ENCODE results near the gene AKAP13. TPM values are rescaled to one million over a fixed set of nuclear protein-coding genes. Genes with fewer than 3 reads are reported as not detected.

The AKAP13 gene
- total and polyA plus RNA-seq, 2 of the 8 experiments (the other 6 are each of a cell fraction or from before 2014, with no cell fraction given): 14.0 to 46.2 TPM

DNA sequence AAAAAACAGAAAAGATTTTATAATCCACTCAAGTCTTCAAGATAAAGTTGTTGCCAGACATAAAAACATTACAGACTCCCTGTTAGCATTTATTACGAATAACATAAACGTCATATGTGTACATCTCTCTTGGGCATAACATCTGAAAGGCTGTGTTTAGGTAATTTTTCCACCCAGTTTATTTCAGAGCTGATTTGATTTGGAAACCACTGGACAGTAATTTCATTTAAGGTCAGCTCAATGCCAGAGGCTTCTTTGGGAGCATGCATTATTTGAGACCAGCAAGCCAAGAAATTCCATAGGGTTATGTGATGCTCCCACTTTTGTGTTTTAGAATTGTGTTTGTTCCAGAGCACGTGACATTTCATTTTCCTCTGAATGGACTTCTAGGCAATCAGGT, 196.0 kb downstream of the AKAP13 start:
- H4K5ac ChIP-seq (ENCODE audit: insufficient read length, low read depth, low read length): no peak overlapping the region
- H3K79me2 ChIP-seq (ENCODE audit: control insufficient read depth in 1 of 2, insufficient read depth in 2 of 2, low read length in 2 of 2): 0 out of 4 replicates have a peak, but pooled peaks cover 0 to 4% of the 10 kb centered on the region in 2 experiments
- H2BK15ac ChIP-seq (ENCODE audit: low read length): no peak overlapping the region
- H3K4me2 ChIP-seq (ENCODE audit: insufficient read depth in 1 of 2, low read depth in 2 of 2, low read length in 2 of 2): no peak overlapping the region
- no peaks in the 10 kb centered on the region for H4K20me1 ChIP-seq (replicated peaks in 1 of 2; ENCODE audit: control insufficient read depth in 1 of 2, insufficient read depth in 2 of 2, low read length in 2 of 2)
- no peak overlapping the region for H2BK20ac ChIP-seq (ENCODE audit: low read length)
- H2AK5ac ChIP-seq (ENCODE audit: low read depth, low read length): no peak overlapping the region
- no peak overlapping the region for H2AFZ ChIP-seq (ENCODE audit: low read length)
- H4K8ac ChIP-seq (ENCODE audit: extremely low read depth, insufficient read depth, low read length): no peak overlapping the region
- H3K36me3 ChIP-seq (ENCODE audit: control insufficient read depth in 2 of 4, insufficient read depth in 4 of 4, low read length in 3 of 4): peaks cover 0 to 19% (median 14%) of the 10 kb centered on the region in 4 experiments; a peak in 6 of 8 replicates
- H3K9me3 ChIP-seq (ENCODE audit: insufficient read depth in 2 of 2, low read depth in 1 of 2, low read length in 1 of 2): no peaks in the 10 kb centered on the region
- H3K18ac ChIP-seq (ENCODE audit: extremely low read depth, low read length): no peak overlapping the region
- no peak overlapping the region for H3K14ac ChIP-seq (ENCODE audit: insufficient read length)
- H2BK120ac ChIP-seq (replicated peaks; ENCODE audit: low read depth, low read length): no peak overlapping the region
- H2BK12ac ChIP-seq (ENCODE audit: low read depth, low read length): no peak overlapping the region
- H4K91ac ChIP-seq (replicated peaks; ENCODE audit: insufficient read length, low read length): no peak overlapping the region
- FAIRE-seq (no peak), DNase-seq (ENCODE audit: low read depth in 1 of 2, low spot score in 2 of 2) (no peak)
- H2BK5ac ChIP-seq (ENCODE audit: low read depth, low read length): no peak overlapping the region
- H3K9ac ChIP-seq (replicated peaks in 1 of 4; ENCODE audit: extremely low read depth in 1 of 4, low read depth in 3 of 4, low read length in 3 of 4): no peak overlapping the region
- H3K4me1 ChIP-seq (replicated peaks in 1 of 4; ENCODE audit: control insufficient read depth in 3 of 4, insufficient read depth in 4 of 4, low read length in 3 of 4): no peaks in the 10 kb centered on the region
- no peak overlapping the region for H3K4ac ChIP-seq (replicated peaks; ENCODE audit: insufficient read length, low read depth, low read length)
- ChIA-PET CTCF (ENCODE audit: partially characterized antibody) (interaction anchor here (0.6 to 1.4 kb wide), 6 partner anchors 8 to 286 kb away, joined by 3 to 4 read pairs (median 3); no protein-coding TSS in a partner anchor), POLR2A (ENCODE audit: partially characterized antibody) (no interaction called here)
- no peak overlapping the region for H3K4me3 ChIP-seq (ENCODE audit: extremely low read depth in 1 of 4, insufficient read depth in 2 of 4, low read depth in 3 of 4, low read length in 4 of 4)
- no peak overlapping the region for H3K23ac ChIP-seq (ENCODE audit: insufficient read length)
- H3K27ac ChIP-seq (ENCODE audit: low read depth, low read length): no peak overlapping the region
- H3K79me1 ChIP-seq (ENCODE audit: low read depth, low read length): no peaks in the 10 kb centered on the region
- H3K56ac ChIP-seq (replicated peaks; ENCODE audit: insufficient read length, low read depth, low read length): no peak overlapping the region
- no peaks in the 10 kb centered on the region for H3K27me3 ChIP-seq (replicated peaks in 1 of 4; ENCODE audit: control insufficient read depth in 3 of 4, extremely low read depth in 1 of 4, insufficient read depth in 3 of 4, low read length in 3 of 4)
- TF ChIP-seq JUN (IDR thresholded peaks at IDR 0.05; ENCODE audit: low read depth, low read length) (no peak), RAD21 (IDR thresholded peaks at IDR 0.05 in 1 of 2, conservative IDR thresholded peaks at IDR 0.05 in 1 of 2; ENCODE audit: low read depth in 2 of 2, low read length in 2 of 2) (no peak), CHD2 (IDR thresholded peaks at IDR 0.05; ENCODE audit: low read length) (no peak), RBBP5 (IDR thresholded peaks at IDR 0.05; ENCODE audit: borderline replicate concordance, low read depth, low read length) (no peak), NANOG (IDR thresholded peaks at IDR 0.05; ENCODE audit: insufficient read depth, low read depth, low read length, poor library complexity, severe bottlenecking) (no peak), NRF1 (IDR thresholded peaks at IDR 0.05; ENCODE audit: low read depth, low read length) (no peak), BCL11A (IDR thresholded peaks at IDR 0.05; ENCODE audit: low read depth in 2 of 2, low read length in 2 of 2) (no peak), RNF2 (IDR thresholded peaks at IDR 0.05; ENCODE audit: borderline replicate concordance, low read depth, low read length, missing control alignments, poor library complexity, severe bottlenecking) (no peak), ZNF274 (IDR thresholded peaks at IDR 0.05; ENCODE audit: borderline replicate concordance, extremely low read depth, low read length) (no peak)
- TF ChIP-seq, protein P1, sequence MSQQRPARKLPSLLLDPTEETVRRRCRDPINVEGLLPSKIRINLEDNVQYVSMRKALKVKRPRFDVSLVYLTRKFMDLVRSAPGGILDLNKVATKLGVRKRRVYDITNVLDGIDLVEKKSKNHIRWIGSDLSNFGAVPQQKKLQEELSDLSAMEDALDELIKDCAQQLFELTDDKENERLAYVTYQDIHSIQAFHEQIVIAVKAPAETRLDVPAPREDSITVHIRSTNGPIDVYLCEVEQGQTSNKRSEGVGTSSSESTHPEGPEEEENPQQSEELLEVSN (IDR thresholded peaks at IDR 0.05): no peak
- no peaks in the 10 kb centered on the region for H3K23me2 ChIP-seq (ENCODE audit: low read depth, low read length)
- 90% methylated on average over 3 of the region's 3 CpGs; no CpG with 5 or more reads in 1 of the 2 experiments for whole genome bisulfite sequencing, 2 experiments (ENCODE audit: extremely low coverage in 1 of 2, insufficient coverage in 1 of 2, insufficient read length in 1 of 2, insufficient replicate concordance in 2 of 2, low coverage in 1 of 2, low lambda C conversion rate in 2 of 2, missing lambda C conversion rate in 1 of 2)

Data from H1 (cell line).